ENCODE data around the gene NKX3-2. TPM values are rescaled to one million over a fixed set of nuclear protein-coding genes. Genes with fewer than 3 reads are reported as not detected.

NKX3-2 gene
- total and polyA plus RNA-seq, 10 of the 15 experiments (the other 5 are each of a cell fraction or from before 2014, with no cell fraction given), result not detected

DNA sequence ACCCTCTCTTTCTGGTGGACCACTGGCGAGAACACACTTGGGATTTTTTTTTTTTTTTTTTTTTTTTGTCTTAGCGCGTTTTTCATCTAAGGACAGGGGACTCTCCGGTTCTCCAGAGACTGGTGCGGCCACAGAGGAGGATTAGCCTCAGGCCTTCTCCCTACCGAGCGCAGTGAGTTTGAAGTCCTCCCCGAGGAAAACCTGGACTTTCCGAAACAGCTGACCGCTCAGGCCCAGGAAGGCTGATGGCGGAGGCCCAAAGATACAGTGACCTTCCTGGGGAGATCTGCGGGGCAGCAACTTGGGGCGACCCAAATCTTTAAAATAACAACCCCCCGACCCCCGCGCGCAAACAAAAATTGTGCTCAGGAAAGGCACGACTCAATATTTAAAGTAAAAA is 9.2 kb downstream of the NKX3-2 start (continued):
- TF ChIP-seq HDAC2 (IDR thresholded peaks at IDR 0.05) (no peak), CHD4 (IDR thresholded peaks at IDR 0.05) (no peak), REST (IDR thresholded peaks at IDR 0.05; ENCODE audit: low read depth, low read length) (no peak), BACH1 (IDR thresholded peaks at IDR 0.05; ENCODE audit: borderline replicate concordance) (no peak)

DNA sequence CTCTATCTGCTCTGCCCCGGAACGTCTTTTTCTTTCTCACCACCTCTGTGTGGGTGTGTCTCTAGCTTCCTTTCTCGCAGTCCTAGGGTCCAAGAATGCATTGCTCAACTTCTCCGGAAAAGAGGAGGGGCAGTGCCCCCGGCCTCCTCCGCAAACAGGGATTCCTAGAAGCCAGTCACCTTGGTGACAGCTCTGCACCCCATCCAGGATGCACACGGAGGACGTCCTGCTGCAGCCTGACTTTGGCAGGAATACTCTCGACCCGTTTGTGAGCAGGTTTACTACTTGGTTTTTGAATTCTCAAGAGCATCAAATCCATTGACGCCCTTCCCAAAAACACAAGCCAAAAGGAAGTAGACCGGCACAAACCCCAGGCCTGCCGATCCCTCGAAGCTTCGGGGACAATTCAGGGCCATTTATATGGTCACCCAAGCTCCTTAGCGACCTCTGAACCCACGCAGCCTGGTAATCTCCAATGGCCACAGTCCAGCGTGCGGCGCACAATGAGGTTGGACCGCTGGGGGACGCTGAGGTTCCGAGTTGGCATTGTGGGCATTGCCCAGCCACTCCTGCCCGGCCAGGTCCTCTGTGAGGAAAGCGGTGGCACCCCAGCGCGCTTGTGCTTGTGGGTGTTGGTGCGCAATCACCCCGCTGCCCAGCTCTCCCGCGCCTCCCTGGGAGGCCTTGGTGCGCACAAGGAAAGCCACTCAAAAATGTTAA is 9.8 kb downstream of the NKX3-2 start:
- RAD21 ChIA-PET (ENCODE audit: unreplicated experiment), result no interaction called here
- in situ Hi-C loops (cut with MboI), result loop anchor here (25.0 kb wide), 1 partner anchor 1772 kb away; no protein-coding TSS in a partner anchor
- H3K4me2 ChIP-seq (ENCODE audit: control insufficient read depth, insufficient read depth), result no peak overlapping the region
- H3K36me3 ChIP-seq (ENCODE audit: control insufficient read depth in 2 of 2, insufficient read depth in 2 of 2, low read length in 1 of 2), result no peaks in the 10 kb centered on the region
- WGBS (ENCODE audit: insufficient coverage, insufficient replicate concordance, low lambda C conversion rate, missing lambda C conversion rate), result 27% methylated on average over 32 of the region's 32 CpGs
- H3K27me3 ChIP-seq (replicated peaks in 1 of 2; ENCODE audit: control insufficient read depth in 2 of 2, insufficient read depth in 2 of 2, low read length in 1 of 2), result peaks cover 23 to 35% of the 10 kb centered on the region in 2 experiments
- H3K27ac ChIP-seq (ENCODE audit: control insufficient read depth, insufficient read depth), result no peak overlapping the region
- H3K79me2 ChIP-seq (ENCODE audit: control insufficient read depth, insufficient read depth, low read length), result no peaks in the 10 kb centered on the region
- no peak overlapping the region for H3K4me3 ChIP-seq
- no peaks in the 10 kb centered on the region; the same call in 1 of the 3 replicates for H3K9me3 ChIP-seq (replicated peaks; ENCODE audit: control insufficient read depth, insufficient read depth, low read length)
- CTCF ChIA-PET, result no interaction called here
- H2AFZ ChIP-seq (ENCODE audit: control insufficient read depth, low read depth, low read length), result no peak overlapping the region
- no TSS peak for BruUV-seq (replicated peaks)
- no peak overlapping the region for H3K9ac ChIP-seq (ENCODE audit: control insufficient read depth, insufficient read depth, low read length)
- H3K4me1 ChIP-seq (ENCODE audit: control insufficient read depth, insufficient read depth, low read length), result no peaks in the 10 kb centered on the region
- SMC1A ChIA-PET (ENCODE audit: uncharacterized antibody, unreplicated experiment), result no interaction called here
- ATAC-seq (no peak), DNase-seq (ENCODE audit: low read depth, low spot score) (no peak), FAIRE-seq (no peak)
- H4K20me1 ChIP-seq (ENCODE audit: control insufficient read depth, insufficient read depth), result no peaks in the 10 kb centered on the region
- intact Hi-C loops (cut with micrococcal nuclease; ENCODE audit: unreplicated experiment), result no loop called here
- POLR2A ChIA-PET, result no interaction called here
- TF ChIP-seq ZNF217 (IDR thresholded peaks at IDR 0.05) (no peak), ESRRA (IDR thresholded peaks at IDR 0.05; ENCODE audit: low read length) (no peak), POLR2AphosphoS5 (IDR thresholded peaks at IDR 0.05; ENCODE audit: low read length) (no peak), BACH1 (IDR thresholded peaks at IDR 0.05; ENCODE audit: borderline replicate concordance) (no peak), BRCA1 (IDR thresholded peaks at IDR 0.05; ENCODE audit: low read depth, low read length) (no peak), MXI1 (IDR thresholded peaks at IDR 0.05; ENCODE audit: low read depth, low read length) (no peak), IRF4 (IDR thresholded peaks at IDR 0.05; ENCODE audit: low read depth, low read length) (no peak)
- TF ChIP-seq, protein P1, sequence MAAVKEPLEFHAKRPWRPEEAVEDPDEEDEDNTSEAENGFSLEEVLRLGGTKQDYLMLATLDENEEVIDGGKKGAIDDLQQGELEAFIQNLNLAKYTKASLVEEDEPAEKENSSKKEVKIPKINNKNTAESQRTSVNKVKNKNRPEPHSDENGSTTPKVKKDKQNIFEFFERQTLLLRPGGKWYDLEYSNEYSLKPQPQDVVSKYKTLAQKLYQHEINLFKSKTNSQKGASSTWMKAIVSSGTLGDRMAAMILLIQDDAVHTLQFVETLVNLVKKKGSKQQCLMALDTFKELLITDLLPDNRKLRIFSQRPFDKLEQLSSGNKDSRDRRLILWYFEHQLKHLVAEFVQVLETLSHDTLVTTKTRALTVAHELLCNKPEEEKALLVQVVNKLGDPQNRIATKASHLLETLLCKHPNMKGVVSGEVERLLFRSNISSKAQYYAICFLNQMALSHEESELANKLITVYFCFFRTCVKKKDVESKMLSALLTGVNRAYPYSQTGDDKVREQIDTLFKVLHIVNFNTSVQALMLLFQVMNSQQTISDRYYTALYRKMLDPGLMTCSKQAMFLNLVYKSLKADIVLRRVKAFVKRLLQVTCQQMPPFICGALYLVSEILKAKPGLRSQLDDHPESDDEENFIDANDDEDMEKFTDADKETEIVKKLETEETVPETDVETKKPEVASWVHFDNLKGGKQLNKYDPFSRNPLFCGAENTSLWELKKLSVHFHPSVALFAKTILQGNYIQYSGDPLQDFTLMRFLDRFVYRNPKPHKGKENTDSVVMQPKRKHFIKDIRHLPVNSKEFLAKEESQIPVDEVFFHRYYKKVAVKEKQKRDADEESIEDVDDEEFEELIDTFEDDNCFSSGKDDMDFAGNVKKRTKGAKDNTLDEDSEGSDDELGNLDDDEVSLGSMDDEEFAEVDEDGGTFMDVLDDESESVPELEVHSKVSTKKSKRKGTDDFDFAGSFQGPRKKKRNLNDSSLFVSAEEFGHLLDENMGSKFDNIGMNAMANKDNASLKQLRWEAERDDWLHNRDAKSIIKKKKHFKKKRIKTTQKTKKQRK (IDR thresholded peaks at IDR 0.05; ENCODE audit: low read depth, low read length), result no peak
- TF ChIP-seq, protein P2, sequence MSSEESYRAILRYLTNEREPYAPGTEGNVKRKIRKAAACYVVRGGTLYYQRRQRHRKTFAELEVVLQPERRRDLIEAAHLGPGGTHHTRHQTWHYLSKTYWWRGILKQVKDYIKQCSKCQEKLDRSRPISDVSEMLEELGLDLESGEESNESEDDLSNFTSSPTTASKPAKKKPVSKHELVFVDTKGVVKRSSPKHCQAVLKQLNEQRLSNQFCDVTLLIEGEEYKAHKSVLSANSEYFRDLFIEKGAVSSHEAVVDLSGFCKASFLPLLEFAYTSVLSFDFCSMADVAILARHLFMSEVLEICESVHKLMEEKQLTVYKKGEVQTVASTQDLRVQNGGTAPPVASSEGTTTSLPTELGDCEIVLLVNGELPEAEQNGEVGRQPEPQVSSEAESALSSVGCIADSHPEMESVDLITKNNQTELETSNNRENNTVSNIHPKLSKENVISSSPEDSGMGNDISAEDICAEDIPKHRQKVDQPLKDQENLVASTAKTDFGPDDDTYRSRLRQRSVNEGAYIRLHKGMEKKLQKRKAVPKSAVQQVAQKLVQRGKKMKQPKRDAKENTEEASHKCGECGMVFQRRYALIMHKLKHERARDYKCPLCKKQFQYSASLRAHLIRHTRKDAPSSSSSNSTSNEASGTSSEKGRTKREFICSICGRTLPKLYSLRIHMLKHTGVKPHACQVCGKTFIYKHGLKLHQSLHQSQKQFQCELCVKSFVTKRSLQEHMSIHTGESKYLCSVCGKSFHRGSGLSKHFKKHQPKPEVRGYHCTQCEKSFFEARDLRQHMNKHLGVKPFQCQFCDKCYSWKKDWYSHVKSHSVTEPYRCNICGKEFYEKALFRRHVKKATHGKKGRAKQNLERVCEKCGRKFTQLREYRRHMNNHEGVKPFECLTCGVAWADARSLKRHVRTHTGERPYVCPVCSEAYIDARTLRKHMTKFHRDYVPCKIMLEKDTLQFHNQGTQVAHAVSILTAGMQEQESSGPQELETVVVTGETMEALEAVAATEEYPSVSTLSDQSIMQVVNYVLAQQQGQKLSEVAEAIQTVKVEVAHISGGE (CRISPR knock-in tag; IDR thresholded peaks at IDR 0.05), result no peak
